VCaP (cell line): ENCODE data around the gene UROC1.

ENCODE experiments used
- H3K27ac ChIP-seq: fragments of 450-650 bp; 2 replicates; pipeline ENCODE4 v1.5.1; 2017
- TF ChIP-seq, protein P1 (sequence below): fragments of 450-650 bp; conservative IDR thresholded peaks from 2 replicates; pipeline ENCODE4 v1.5.1; 2017; ENCODE audit warnings: mild to moderate bottlenecking, moderate library complexity

Gene UROC1

DNA sequence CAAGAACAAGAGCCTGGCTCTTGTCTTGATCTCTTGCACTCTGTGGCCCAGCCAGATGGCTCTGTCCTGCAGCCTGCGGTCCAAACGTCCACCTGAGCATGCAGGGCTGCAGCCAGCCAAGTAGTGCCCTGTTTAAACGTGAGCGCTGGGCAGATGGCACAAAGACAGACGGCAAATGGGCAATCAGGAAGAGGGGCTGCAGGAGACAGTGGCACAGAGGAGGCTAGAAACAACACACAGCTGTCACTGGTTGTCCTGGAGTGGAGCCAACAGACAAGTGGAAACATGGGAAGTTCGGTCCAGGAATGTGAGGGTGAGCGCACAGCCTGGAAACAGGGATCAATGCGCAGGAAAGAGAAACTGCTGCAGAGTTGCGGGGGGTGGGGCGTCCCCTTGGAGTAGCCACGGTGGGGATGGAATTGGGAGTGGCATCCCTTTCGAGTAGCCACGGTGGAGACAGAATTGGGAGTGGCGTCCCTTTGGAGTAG is 31.2 kb downstream of the UROC1 start:
- TF ChIP-seq, protein P1, sequence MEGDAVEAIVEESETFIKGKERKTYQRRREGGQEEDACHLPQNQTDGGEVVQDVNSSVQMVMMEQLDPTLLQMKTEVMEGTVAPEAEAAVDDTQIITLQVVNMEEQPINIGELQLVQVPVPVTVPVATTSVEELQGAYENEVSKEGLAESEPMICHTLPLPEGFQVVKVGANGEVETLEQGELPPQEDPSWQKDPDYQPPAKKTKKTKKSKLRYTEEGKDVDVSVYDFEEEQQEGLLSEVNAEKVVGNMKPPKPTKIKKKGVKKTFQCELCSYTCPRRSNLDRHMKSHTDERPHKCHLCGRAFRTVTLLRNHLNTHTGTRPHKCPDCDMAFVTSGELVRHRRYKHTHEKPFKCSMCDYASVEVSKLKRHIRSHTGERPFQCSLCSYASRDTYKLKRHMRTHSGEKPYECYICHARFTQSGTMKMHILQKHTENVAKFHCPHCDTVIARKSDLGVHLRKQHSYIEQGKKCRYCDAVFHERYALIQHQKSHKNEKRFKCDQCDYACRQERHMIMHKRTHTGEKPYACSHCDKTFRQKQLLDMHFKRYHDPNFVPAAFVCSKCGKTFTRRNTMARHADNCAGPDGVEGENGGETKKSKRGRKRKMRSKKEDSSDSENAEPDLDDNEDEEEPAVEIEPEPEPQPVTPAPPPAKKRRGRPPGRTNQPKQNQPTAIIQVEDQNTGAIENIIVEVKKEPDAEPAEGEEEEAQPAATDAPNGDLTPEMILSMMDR, result no peak
- H3K27ac ChIP-seq, result peak overlapping the region; percentile 21; the same call in 1 of the 2 replicates

DNA sequence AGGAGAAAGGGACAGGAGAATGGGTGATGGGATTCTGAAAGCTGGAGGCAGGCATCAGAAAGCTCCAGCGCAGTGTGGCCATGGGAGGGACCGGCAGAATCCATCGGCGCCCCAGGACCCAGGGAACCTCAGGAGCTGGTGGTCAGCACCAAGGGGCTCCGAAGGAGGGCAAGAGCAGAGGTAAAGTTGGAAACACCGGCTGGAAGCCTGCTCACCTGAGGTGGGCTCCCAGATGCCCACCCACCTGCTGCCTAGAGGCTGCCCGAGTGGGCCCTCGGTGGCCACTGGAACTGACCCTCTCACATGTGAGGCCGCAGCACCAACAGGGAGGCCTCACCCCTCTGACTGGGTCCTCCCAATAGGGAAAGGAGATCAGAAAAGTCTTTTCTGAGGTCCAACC is 31.6 kb downstream of the UROC1 start:
- H3K27ac ChIP-seq, result no peak overlapping the region
- TF ChIP-seq, protein P1, result no peak

DNA sequence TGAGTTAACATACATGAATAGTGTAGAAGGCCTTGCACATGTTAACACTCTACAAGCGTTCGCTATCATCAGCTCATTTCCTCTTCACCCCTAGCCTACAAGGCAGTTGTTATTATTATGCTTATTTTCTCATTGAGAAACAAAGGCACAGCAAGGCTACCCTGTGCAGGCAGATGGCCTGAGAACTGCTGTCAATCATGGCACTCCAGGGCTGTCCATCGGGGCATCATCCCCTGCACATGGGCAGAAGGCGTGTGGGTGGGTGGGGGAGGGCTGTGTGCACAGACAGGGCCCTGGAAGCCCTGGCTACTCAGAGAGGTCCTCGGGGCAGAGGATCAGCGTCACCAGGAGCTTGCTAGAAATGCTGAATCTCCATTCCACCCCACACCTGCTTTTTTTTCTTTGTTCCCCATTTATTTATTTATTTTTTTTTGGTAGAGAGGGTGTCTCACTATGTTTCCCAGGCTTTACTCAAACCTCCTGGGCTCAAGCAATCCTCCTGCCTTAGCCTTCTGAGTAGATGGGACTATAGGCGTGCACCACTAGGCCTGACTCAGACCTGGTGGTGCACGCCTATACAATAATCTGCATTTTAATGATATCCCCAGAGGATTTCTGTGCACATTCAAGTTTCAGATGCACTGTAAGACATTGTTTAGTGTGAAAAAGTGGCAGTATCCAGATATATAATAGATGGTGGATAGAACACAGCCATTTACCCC is 32.2 kb downstream of the UROC1 start:
- no peak overlapping the region for H3K27ac ChIP-seq
- TF ChIP-seq, protein P1, result no peak

DNA sequence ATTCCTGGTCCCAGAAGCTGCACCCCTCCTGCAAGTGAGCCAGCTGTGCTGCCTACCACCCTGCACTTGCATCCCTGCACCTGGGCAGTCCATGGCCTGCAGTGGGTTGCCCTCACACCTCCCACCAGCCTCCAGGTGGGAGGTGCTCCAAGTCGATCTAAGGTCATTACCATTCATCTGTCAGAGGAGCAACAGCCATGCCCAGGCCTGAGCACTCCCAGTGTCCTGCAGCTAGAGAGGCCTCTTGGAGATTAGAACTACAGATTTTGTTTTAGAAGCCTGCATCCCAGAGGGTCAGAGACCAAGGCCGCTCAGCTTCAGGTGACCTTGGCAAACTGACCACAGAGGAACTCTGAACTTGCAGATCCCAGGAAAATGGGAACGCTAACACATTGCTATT is 32.9 kb downstream of the UROC1 start:
- H3K27ac ChIP-seq, result no peak overlapping the region
- TF ChIP-seq, protein P1, result no peak

DNA sequence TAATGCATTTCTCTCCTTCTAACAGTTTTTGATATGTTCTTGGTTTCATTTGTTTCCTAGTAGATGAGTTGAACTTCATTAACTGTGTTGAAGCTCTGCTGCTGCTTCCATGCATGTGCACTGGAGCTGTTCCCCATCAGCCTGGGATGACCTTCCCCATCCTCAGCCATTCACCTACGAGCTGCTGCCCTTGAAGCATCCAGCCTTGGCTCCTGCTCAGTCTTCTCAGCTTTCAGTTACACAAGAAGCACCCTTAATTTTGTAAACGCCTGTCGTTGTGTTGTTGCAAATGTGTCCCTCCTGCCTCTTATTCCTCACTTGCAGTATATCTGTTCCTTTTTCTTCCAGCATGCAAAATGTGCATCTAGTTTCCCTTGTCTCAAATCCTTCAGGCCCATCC is 33.4 kb downstream of the UROC1 start:
- no peak overlapping the region for H3K27ac ChIP-seq
- TF ChIP-seq, protein P1, result no peak

DNA sequence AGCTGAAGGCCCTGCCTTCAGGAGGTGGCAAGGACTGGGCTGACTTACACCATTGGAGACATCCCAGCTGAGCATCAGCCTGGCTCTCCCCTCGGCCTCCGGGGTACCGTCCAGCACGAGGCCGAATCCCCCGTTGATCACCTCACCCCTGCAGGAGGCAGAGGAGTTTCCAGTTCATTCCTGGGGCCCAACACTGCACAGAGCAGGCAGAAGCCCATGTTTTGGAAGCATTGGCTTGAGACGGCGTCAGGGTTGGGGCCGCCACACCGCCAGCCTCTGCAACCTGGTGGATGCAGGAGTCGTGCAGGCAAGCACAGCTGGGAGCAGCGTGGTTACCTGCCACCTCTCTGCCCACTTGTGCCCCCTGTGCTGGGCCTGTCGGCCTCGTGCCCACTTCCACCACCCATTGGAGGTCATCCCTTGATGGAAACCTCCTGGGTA is 34.2 kb downstream of the UROC1 start:
- H3K27ac ChIP-seq, result no peak overlapping the region
- TF ChIP-seq, protein P1, result no peak

DNA sequence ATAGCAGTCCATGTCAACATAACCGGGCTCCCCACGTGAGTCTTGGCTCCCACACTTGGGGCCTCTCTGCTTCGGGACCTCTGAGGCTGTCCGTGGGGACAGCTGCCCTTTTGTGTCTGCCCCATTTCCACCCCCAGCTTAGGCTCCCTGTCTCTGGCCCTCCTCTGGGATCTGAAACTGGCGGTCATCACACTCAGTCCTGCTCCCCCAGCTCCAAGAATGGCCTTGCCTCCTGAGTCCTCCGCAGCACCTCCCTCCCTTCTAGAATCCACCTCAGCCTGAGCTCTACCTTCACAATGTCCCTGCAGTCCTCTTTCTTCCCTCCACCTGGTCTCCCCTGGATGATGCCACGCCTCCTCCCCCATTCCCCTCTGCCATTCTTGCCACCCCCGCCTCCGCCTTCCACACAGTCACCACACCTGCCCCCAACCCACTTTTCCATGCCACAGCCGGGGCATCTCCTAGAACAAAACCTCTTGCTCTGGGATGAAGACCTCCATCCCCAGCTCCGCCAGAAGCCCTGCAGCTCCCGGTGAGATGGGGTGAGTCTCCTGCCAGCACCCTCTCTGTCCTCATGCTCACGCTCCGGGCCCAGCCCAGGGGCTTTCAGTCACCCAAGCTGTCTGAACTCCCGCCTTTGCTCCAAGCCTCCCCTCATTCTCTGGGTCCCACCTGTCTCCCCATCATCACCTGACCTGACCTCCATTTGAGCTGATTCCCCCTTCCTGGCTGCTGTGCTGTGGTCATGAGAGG is 34.9 kb downstream of the UROC1 start:
- no peak overlapping the region for H3K27ac ChIP-seq
- TF ChIP-seq, protein P1, result no peak
